Middle frontal gyrus (tissue), 1 donor: ENCODE data around the gene ARMH1.

Source experiments
- DNase-seq: peaks from one replicate; pipeline ENCODE4 v3.0.0-alpha.2; 2015; ENCODE audit warnings: low spot score; ENCODE audit errors: extremely low spot score

ARMH1 gene

DNA sequence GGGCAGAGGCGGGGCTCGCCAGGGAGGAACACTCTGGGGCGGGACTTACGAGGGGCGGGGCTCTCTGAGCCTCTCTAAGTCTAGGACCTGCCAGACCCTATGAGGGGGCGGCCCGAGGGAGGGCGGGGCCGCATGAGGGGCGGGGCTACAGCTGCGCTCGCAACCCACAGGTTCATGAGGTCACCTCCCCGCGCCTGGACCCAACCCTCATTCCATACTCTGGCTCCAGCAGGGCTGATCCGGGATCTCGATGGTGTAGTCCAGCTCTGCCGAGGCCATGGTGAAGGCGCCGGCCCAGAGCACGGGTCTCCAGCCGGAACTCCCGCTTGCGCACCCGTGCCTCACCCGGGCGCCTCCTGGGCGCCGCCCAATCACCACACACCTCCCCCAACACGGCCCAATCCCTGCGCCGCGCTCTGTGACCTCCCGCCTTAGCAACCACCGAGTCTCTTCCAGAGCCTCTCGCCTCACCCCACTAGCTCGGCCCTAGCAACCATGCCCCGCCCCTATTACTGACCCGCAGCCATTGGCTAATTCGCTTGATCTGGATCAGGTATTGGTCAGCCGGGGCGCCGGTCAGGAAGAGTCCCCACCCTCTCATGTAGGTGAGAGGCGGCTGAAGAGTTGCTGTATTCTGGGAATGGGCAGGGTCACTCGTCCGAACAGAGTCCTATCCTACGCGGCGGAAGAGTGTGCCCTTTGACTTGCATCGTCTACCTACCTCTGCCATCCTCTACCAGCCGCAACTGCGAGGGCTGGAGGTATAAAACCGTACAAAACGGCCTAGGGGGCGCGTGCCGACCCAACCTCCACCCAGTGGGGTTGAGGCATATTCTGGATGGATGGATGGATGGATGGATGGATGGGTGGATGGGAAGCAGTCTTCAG is at the start of gene ARMH1, which contains the start of gene TMEM53:
ARMH1 (plus strand) TSS at position 602 of the 888 bp plus-strand sequence. CDS start 14,984 bp downstream, outside the sequence.
TMEM53 (minus strand) TSS at position 369 of the 888 bp plus-strand sequence; CDS start at position 279, 90 bp downstream.
- peak; percentile 98 for DNase-seq

DNA sequence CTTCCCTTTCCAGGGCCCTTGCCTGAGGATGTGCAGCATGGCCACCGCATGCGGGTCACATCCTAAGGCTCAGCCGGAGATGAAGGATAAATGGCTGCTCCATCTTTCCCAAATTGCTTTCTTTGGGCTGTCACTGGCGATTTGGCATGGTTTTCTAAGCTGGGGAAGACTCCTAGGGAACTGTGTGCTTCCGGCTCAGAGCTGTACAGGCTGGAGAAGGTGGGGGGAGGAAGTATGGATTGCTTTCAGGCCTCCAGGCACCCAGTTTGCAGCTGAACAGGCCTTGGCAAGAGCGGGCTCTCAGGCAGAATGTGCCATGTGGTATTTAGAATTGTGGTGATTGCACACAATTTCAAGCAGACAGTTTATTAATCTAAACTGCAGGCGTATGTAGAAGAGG is 49.2 kb upstream of the ARMH1 start:
- DNase-seq, result no peak

DNA sequence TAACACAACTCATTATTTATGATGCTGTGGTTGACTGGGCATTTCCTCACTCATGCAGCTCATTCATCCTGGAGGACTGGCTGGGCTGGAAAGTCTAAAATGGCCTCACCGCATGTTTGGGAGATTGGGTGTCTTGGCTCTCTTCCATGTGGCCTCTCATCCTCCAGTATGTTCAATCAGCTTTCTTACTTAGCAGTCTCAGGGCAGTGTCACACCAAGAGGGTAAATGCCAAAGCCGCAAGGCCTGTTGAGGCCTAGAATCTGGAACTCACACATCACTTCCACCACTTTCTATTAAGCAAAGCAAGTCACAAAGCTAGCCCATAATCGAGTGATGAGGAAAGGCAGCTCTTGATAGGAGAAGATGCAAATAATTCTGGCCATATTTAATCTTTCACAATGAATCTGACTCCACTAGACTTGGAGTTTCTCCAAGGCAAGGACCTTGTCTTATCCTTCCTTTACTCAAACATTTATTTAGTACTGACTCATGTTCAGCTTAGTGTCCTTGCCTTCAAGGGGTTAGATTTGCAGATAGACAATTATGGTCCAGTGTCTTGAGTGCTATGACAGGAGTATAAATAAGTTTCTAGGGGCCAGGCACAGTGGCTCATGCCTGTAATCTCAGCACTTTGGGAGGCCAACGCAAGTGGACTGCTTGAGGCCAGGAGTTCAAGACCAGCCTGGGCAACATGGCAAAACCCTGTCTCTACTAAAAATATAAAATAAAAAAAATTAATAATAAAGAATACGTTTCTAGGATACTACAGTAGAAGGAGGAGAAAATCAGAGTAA is 45.4 kb upstream of the ARMH1 start:
- no peak for DNase-seq

DNA sequence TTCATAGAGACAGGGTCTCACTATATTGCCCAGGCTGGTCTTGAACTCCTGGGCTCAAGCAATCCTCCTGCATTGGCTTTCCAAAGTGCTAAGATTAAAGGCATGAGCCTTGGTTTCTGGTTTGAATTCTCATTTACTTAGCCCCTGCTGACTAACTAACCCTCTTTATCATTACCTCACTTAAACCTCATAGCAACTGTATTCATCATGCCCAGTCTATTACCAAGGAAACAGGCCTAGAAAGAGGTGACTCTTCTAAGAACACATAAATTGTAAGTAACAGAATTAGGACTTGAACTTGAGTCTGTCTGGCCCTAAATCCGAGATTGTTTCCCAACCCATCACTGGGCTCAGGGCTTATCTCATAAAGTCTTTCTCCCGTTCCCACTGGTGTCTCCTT is 44.4 kb upstream of the ARMH1 start:
- DNase-seq, result no peak

DNA sequence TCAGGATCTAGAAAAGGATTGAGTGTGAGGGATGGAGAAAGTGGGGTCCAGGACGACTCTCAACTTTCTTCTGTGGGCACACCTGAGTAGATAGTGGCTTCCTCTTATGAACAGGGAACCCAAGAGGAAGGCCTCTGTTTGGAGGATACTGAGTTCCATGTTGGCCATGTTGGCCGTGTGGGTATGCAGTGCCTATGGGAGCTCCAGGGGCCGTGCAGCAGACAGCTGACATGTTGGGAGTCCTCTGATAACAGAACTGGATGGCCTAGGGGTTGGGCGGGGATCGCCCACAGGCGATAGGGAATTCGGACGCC is 43.2 kb upstream of the ARMH1 start:
- DNase-seq, result no peak

DNA sequence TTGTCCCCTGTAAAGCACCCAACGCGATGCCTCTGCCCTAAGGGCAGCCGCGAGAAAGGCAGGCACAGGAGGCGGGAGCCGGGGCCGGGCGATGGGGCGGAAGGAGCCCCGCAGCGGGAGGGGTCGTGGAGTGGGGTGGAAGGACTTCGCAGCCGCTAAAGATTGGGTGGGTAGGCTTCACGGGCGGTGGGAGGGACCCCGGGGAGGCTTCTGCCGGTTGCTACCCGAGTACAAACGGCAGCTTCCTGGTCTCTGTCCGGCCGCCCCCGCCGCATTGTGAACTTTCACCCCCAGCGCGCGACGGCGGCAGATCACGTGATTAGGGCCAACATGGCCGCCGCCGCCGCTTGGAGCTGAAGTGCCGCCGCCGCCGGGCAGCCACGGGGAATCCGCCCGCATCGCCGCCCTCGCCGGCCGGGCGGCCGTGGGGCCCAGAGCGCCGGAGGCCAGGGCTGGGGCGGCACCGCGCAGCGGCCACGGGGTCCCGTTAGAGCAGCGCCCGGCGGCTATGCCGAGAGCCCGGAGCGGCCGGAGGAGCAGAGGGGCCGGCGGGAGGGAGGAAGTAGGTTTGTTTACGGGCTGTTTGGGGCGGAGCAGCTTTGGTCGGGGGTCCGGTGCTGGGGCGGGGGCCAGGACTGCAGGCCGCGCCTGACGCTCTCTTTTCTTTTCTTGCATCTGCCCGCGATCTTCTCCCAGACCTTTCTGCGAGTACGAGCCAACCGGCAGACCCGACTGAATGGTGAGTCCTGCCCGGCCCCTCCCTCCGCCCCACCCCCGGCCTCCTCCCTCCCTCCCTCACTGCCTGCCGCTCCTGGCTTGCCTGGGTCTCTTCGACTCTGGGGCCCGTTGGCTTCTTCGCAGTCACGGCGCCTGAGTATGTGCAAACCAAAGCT is 42.6 kb upstream of the ARMH1 start:
- no peak for DNase-seq

DNA sequence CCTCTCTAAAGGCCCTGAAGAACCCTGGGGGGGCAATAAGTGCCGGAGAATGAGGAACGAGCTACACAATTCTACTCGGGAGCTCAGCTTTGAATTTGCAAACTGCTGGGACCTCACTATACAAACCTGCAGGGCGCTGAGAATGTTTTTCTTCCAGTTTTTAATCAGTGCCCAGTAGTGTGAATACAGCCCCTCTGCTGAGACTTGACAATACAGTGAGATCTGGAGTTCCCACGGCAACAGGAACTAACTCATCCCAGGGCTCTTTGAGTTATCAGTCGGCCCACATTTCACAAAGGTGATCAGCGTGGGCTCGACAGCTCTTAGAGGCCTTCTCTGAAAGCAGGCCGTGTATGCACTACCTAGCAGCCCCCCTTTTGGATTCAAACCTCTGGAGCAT is 41.9 kb upstream of the ARMH1 start:
- no peak for DNase-seq

DNA sequence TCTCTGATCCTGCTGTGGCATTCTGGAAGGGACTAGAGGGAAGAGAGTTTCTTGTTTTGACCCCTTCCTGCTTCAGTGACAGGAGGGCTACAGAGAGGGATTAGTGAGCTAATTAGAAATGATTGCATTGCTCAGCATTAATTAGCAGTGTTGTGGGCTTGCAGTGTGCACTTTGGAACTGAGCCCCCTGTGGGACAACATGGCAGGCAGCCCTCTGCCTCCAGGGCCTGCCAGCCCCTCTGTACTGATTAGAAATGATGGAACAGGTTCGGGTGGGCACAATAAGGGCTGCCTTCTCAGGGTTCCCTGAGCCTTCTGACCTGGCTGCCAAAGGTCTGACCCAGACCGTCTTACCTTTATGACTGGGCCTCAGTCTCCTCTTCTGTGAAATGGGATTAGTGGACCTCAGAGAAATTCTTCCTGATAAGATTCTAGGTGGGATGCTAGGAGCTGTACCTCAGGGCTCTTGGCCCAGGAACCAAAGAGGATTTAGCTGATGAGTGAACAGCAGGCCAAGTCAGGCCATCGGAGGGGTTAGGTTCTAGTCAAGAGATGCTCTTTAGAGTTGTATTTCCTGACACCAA is 39.8 kb upstream of the ARMH1 start:
- DNase-seq, result no peak

DNA sequence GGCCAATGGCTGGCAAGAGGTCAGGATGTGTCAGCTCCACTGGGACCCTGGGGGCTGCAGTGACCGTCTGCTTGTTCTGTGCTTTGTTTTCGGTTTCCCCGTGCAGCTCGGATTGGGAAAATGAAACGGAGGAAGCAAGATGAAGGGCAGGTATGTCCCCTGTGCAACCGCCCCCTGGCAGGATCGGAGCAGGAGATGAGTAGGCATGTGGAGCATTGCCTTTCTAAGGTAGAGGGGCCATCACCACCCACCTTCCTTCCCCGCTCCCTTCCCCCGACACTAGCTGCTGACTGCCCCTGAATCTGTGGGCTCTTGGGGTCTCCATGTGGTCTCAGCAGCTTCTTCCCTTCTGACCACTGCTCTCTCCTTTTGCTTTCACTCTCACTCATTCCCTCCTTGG is 39.1 kb upstream of the ARMH1 start:
- no peak for DNase-seq

DNA sequence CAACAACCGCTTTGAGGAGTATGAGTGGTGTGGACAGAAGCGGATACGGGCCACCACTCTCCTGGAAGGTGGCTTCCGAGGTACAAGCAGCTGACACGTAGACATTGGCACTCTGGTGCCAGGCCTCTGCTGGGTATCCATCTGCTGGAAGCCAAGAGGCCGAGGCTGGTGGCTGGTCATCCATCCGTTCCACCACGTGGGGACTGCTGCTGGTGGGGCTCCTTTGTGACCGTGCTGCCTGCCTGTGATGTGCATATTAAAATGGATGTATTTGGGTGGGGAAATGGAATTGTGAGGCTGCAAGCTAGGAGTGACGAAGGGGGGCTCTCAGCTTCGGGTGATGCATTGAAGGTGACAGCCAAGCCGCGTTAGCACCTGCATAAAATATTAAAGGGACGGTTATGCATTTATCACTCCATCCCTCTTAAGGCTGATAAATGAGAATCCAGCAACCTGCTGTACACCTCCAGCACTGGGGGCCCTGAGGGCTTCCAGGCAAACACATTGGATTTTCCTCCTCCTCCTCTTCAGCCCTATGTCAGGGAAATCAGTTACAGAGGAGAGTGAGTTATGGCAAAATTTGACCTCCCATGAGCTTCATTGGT is 38.3 kb upstream of the ARMH1 start:
- no peak for DNase-seq

DNA sequence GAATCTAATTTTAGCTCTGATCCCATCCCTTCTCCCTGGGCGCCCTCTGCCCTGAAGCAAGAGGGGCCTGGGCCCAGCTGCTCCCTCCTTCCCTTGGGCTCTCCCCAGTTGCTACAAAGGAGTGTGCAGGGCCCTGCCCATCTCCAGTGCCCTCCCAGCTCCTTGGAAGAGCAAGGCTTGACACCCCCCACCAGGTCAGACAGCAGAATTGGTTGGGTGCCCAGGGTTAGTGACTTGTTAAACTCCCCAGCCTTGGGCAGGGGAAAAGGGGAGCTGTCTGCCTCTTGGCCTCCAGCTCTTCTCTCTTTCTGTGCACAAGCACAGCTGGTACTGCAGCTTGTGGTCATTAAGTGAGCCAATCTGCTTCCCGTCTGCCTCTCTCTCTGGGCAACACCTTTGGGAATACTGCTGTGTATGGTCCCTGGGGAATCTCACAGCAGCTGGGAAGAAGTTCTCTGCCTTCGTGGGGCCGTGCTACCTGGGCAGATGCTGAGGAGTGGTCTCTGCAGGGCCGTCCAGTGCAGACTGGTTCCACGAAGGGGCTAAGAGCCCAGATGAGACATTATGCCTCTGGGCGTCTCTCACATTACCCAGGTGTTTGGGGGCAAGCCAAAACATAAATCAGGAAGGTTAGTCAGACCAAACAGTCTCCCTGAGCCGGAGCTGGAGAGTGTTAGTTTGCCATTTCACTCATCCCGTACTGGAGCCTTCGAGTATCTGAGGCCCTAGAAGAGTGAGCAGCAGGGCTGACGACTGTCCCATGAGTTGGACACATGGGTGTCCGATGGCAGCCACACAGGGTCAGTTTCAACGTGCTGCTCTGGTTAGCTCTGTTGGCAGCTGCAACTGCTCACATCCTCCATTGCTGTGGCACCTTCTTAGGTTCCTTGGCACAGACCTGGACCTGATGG is 37.6 kb upstream of the ARMH1 start:
- DNase-seq, result no peak

DNA sequence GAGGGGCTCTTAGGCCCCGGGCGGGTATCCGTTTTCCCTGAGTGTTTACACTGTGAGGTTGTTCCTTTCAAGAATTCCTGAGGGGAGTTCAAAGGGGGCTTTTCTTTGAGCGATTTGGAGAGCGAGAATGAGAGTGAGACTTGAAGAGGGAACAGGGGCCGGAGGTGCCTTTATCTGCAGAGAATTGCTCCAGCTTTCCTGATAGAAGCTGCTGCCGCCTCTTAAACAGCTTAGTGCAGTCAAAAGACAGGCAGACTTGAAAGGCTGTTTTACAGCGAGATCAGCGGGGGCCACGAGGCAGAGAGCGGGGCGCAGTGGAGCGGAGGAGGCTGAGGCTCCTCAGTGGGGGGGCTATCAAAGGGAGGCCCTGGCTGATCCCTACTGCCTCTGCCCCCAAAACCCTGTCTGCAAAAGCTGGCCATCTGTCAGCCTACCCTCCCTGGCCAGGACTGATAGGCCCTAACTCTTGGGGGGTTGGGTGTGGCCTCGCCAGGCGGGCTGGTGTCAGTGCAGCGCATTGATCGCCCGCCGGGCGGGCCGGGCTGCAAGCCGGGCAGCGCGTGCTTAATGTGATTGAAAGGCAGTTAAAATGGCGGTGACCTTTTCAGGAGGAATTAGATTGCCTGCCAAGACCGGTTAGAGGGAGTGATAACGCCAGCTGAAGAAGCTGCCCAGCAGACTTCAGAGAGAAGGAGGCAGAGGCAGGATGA is 36.7 kb upstream of the ARMH1 start:
- no peak for DNase-seq

DNA sequence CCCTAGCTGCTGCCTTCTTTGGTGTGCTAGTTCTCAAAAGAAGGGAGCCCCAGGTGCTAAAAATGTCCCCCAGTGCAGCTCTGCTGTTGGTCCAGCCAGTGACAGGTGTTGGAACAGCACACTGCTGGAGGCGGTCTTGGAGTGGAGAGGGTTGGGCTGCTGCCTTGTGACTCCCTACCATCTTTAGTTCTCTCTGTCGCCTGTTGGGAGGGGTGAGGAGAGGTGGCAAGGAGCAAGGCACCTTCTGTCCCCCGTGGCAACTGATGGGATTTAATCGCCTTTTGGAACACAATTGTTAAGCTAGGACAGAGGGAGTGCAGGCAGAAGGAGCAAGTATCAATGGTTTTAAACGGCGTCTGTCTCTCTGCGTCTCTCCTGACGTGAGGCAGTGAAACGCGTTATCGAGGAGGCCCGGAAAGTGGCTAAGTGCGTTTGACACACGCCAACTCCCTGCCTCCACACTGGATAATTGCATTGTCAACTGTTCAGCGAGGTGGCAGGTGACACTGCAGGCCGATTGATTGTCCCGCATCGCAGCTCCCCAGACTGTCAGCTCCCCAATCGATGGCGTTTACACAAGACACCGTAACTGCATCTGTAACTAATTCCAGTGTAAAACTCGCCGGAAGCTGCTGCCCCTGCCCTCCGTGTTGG is 34.2 kb upstream of the ARMH1 start:
- no peak for DNase-seq

DNA sequence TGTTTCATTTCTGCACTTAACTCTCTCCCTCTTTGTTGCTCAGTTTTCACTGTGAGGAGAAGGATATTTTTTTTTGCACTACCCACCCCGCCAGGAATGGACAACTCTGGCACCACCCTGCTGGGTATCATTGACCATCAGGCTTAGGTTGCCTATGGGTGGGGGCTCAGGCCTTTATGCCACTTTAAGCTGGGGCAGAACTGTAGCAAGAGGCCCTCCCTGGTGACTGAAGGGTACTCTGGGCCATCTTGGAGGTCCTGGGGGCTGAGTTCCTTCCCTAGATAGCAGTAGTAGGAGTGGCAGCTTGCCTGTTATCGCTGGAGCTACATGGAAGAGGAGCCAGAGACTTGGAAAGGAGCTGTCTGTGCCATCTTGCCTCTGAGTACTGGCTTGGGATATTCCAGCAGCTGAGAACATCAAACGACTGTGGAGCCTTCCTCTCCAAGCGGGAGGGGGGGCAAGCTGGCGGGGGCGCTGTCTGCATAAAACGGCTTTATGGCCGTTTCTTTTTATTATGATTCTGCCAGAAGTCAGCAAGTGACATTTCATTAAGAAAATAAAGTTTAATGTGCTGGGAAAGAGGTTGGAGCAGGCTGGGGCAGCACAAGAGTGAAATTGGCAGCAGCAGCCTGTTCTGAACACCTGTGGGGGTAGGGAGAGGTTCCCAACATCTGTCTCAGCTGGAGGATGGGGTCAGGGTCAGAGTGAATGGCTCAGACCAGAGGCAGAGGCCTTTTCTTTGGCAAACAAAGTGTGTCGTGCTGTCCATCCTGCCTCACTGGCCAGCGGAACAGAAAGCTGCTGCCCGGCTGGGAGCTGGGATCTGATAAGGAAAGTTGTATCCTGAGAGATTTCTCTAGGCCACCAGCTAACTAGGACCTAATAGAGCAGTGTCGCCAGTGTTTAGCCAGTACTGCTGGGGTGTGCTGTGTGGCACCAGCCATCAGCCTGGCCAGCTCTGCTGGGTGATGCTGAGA is 33.1 kb upstream of the ARMH1 start:
- DNase-seq, result no peak

DNA sequence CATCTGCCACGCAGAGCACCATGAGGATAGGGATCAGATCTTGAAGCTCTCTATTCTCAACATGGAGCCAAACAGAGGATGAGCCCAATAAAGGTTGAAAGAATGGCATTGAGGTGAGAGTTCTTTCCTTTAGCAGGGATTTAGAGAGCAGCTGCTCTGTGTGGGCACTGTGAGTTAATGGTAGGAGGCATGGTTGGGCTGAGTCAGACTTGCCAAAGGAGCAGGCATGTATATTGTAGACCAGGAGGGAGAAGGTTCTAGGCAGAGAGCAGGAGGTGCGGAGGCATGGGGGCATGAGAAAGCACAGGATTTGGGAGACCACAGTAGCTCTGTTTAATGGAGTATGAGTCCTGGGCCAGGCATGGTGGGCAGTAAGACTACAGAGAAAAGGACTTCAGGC is 32.3 kb upstream of the ARMH1 start:
- no peak for DNase-seq

DNA sequence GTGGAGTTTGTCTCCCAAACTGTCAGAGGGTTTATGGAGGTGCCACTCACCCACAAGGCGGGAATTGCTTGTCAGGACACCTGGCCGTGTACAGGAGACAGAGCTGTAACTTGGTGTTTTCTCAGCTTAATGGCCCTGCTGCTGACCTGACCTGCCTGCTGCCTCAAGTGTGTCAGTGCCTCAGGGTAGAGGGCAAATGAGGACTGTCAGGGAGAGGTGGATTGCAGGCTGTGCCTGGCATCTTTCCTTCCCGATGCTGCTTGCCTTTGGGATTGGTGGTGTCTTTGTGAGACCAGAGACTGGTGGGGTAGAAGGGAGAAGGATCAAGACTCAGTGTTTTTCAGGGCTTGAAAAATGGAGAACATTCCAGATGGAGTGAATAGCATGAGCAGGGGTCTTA is 31.6 kb upstream of the ARMH1 start:
- no peak for DNase-seq

DNA sequence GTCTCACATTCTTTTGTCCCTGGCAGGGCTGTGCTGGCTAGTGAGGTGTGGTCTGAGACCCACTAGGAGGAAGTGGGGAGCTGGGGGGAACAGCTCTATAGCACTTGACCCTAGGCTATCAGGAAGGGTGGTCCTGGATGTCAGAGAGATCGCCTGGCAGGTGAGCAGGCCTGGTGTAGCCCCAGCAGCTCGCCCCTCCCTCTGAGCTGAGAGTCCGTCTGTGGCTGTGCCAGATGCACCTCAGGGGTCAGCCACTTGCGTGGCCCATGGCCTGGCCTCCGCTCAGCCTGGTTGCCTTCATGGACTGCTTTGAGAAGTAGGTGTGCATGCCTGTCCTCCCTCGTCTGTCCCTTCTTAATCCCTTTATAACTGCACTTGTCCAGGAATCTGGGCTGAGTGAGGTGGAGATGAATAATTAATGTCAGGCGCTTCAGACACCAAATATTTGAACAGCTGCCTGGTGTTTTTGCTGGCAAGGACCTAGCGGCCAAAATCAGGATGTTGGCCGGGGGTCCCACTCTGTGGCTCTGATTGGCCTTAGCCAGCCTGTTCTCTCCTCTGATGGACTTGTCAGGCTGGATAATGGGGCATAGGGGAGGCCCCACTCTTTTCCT is 30.7 kb upstream of the ARMH1 start:
- no peak for DNase-seq
